C4-2B (cell line): ENCODE measurements around the gene SHF.

ENCODE experiments used
- ZFX ChIP-seq: fragments of 450-650 bp; IDR thresholded peaks from 2 replicates; pipeline ENCODE4 v1.6.1; 2017
- TF ChIP-seq, protein P1 (sequence below): fragments of 450-650 bp; conservative IDR thresholded peaks from 2 replicates; pipeline ENCODE4 v1.5.1; 2017; ENCODE audit warnings: mild to moderate bottlenecking

DNA sequence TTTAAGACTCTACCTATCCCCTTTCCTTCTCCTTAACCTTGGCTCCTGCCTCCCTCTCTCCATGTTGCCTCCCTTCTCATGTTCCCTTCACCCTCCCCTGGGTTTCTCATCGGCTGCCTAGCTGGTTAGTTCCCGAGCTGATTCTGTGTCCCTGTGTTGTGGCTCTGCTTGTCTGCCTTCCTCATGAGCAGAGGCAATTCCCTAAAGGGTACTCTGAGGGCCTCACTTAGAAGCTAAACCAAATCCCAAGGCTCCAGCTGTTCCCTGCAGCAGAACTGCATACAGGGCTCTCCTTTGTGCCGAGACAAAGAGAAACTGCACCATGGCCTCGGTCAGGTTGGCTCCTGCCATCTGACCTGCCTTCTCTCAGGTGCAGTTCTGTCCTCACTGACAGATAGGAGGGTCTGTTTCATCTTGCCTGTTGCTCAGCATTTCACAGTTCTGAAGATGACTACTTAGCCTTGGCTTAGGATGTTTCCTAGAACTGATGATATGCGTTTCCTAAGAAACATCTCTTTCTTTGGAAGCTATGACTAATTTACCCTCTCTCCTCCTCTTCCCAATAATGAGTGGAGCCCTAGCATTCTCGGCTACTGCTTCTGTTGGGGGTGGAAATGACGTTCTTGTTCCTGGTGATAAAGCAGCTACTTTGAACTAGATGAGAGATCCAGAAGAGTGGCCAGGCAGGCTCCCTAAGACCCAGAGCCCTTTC lies 30.9 kb downstream of the SHF start:
- TF ChIP-seq, protein P1, sequence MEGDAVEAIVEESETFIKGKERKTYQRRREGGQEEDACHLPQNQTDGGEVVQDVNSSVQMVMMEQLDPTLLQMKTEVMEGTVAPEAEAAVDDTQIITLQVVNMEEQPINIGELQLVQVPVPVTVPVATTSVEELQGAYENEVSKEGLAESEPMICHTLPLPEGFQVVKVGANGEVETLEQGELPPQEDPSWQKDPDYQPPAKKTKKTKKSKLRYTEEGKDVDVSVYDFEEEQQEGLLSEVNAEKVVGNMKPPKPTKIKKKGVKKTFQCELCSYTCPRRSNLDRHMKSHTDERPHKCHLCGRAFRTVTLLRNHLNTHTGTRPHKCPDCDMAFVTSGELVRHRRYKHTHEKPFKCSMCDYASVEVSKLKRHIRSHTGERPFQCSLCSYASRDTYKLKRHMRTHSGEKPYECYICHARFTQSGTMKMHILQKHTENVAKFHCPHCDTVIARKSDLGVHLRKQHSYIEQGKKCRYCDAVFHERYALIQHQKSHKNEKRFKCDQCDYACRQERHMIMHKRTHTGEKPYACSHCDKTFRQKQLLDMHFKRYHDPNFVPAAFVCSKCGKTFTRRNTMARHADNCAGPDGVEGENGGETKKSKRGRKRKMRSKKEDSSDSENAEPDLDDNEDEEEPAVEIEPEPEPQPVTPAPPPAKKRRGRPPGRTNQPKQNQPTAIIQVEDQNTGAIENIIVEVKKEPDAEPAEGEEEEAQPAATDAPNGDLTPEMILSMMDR, result no peak
- no peak for TF ChIP-seq ZFX
